Esophagus muscularis mucosa (tissue), 4 donors: ENCODE data around the gene TENM4. TPM values are rescaled to one million over a fixed set of nuclear protein-coding genes. Genes with fewer than 3 reads are reported as not detected.

Source experiments
- DNase-seq: peaks from one replicate; pipeline ENCODE4 v3.0.0-alpha.2; 2017; ENCODE audit errors: extremely low spot score
- H3K27ac ChIP-seq, 4 donors: fragments of 200-600 bp; sonication (generic); replicated peaks in 1 of 4; 1 replicate in 3 of 4; 2 replicates in 1 of 4; pipeline ENCODE4 v1.5.1; 2016 to 2019; ENCODE audit warnings: mild to moderate bottlenecking in 1 of 4
- H3K27me3 ChIP-seq, 4 donors: fragments of 200-600 bp; sonication (generic); one replicate each; pipeline versions ENCODE4 v1.5.1 to v1.6.0; 2016 to 2019
- H3K36me3 ChIP-seq, 4 donors: fragments of 200-600 bp; sonication (generic); one replicate each; pipeline ENCODE4 v1.5.1; 2016 to 2019
- H3K4me1 ChIP-seq, 4 donors: fragments of 200-600 bp; sonication (generic); one replicate each; pipeline ENCODE4 v1.5.1; 2016 to 2019
- H3K4me3 ChIP-seq, 4 donors: fragments of 200-600 bp; sonication (generic); 1 replicate in 2 of 4; 2 replicates in 2 of 4; pipeline ENCODE4 v1.5.1; 2016 to 2019; ENCODE audit warnings: mild to moderate bottlenecking in 4 of 4, moderate library complexity in 1 of 4
- H3K9me3 ChIP-seq, 4 donors: fragments of 200-600 bp; sonication (generic); 1 replicate in 3 of 4; 2 replicates in 1 of 4; pipeline ENCODE4 v1.5.1; 2016 to 2019
- CTCF ChIP-seq, 3 experiments: fragments of 200-600 bp in 2 of 3; fragments of 450-650 bp in 1 of 3; sonication (generic) in 2 of 3; IDR thresholded peaks; one replicate each; pipeline ENCODE4 v1.5.1; 2017 to 2019; ENCODE audit warnings: antibody characterized with exemption in 3 of 3, mild to moderate bottlenecking in 2 of 3, moderate library complexity in 1 of 3
- EP300 ChIP-seq: sonication (generic); formaldehyde crosslinking; IDR thresholded peaks from one replicate; pipeline ENCODE4 v1.6.1; 2017; ENCODE audit warnings: antibody characterized with exemption
- POLR2A ChIP-seq: fragments of 450-650 bp; IDR thresholded peaks from one replicate; pipeline ENCODE4 v1.6.1; 2017; ENCODE audit warnings: antibody characterized with exemption, moderate library complexity, mild to moderate bottlenecking, low read depth
- POLR2AphosphoS5 ChIP-seq, 2 donors: sonication (generic); formaldehyde crosslinking; IDR thresholded peaks; one replicate each; pipeline ENCODE4 v1.6.1; 2017; ENCODE audit warnings: antibody characterized with exemption in 2 of 2
- WGBS: methylation state at CpG from one replicate; pipeline ENCODE4 v1.1.5; 2018; 5-methylcytosine and 5-hydroxymethylcytosine counted together
- intact Hi-C: fragments of 100-400 bp; cut with DNase I; formaldehyde crosslinking; loops from one replicate; pipeline ENCODE4 v1.15.1; 2023
- total RNA-seq, 4 donors: library from RNA; depleted of rRNA; stranded (reverse); fragments of >200 nt; gene quantifications; one replicate each; pipeline versions ENCODE4 v1.1.0 to v1.2.1, GENCODE V29; 2016

TENM4 gene
- total RNA-seq, 4 donors from 2014 or later: 4.1 to 9.6 (median 8.0) TPM

- Histone ChIP-seq H3K4me1 (no peaks in the 10 kb centered on the region), H3K27me3 (no peaks in the 10 kb centered on the region), H3K27ac (no peak overlapping the region), H3K4me3 (no peak overlapping the region), H3K9me3 (no peaks in the 10 kb centered on the region), H3K36me3 (no peaks in the 10 kb centered on the region)
- TF ChIP-seq CTCF (IDR thresholded peaks at IDR 0.05) (no peak), POLR2A (no peak), EP300 (no peak), POLR2AphosphoS5 (IDR thresholded peaks at IDR 0.05) (no peak)
- intact Hi-C loops: loop anchor here (10.0 kb wide), 1 partner anchor 426 kb away; no protein-coding TSS in a partner anchor
- 90% methylated on average over 1 of the region's 1 CpG for WGBS
- DNase-seq: no peak
These were observed 369.6 kb downstream of the TENM4 start for GRCh38 chr11:79071190-79071589.

GRCh38 chr11:79070518-79070917 is 370.3 kb downstream of the TENM4 start:
- no peaks in the 10 kb centered on the region for H3K27me3 ChIP-seq
- no peak overlapping the region for H3K27ac ChIP-seq
- no peak for DNase-seq
- no peaks in the 10 kb centered on the region for H3K4me1 ChIP-seq
- no peaks in the 10 kb centered on the region for H3K9me3 ChIP-seq
- no peak for TF ChIP-seq CTCF (IDR thresholded peaks at IDR 0.05)
- no peak for TF ChIP-seq POLR2A
- TF ChIP-seq POLR2AphosphoS5 (IDR thresholded peaks at IDR 0.05): no peak
- TF ChIP-seq EP300: no peak
- intact Hi-C loops: loop anchor here (10.0 kb wide), 1 partner anchor 426 kb away; no protein-coding TSS in a partner anchor
- 80% methylated on average over 4 of the region's 4 CpGs for WGBS
- no peak overlapping the region for H3K4me3 ChIP-seq
- no peaks in the 10 kb centered on the region for H3K36me3 ChIP-seq

GRCh38 chr11:79069504-79069903 is 371.3 kb downstream of the TENM4 start:
- intact Hi-C loops: loop anchor here (10.0 kb wide), 1 partner anchor 105 kb away; no protein-coding TSS in a partner anchor
- TF ChIP-seq EP300 (no peak), POLR2AphosphoS5 (IDR thresholded peaks at IDR 0.05) (no peak), POLR2A (no peak), CTCF (IDR thresholded peaks at IDR 0.05) (no peak)
- no peak for DNase-seq
- 97% methylated on average over 21 of the region's 30 CpGs for WGBS
- Histone ChIP-seq H3K27me3 (no peaks in the 10 kb centered on the region), H3K36me3 (no peaks in the 10 kb centered on the region), H3K9me3 (no peaks in the 10 kb centered on the region), H3K4me3 (no peak overlapping the region), H3K4me1 (no peaks in the 10 kb centered on the region), H3K27ac (no peak overlapping the region)

- Histone ChIP-seq H3K27ac (no peak overlapping the region), H3K4me3 (no peak overlapping the region), H3K4me1 (peaks cover 0 to 2% (median under 1%) of the 10 kb centered on the region in 4 donors), H3K9me3 (no peaks in the 10 kb centered on the region), H3K36me3 (no peaks in the 10 kb centered on the region), H3K27me3 (no peaks in the 10 kb centered on the region)
- TF ChIP-seq CTCF (IDR thresholded peaks at IDR 0.05): no peak
- TF ChIP-seq EP300: no peak
- no peak for TF ChIP-seq POLR2A
- TF ChIP-seq POLR2AphosphoS5 (IDR thresholded peaks at IDR 0.05): no peak
- DNase-seq: no peak
- WGBS: 100% methylated on average over 1 of the region's 1 CpG
- intact Hi-C loops: loop anchor here (10.0 kb wide), 1 partner anchor 106 kb away; no protein-coding TSS in a partner anchor
These were observed 372.5 kb downstream of the TENM4 start for GRCh38 chr11:79068356-79068755.

- Histone ChIP-seq H3K27me3 (no peaks in the 10 kb centered on the region), H3K9me3 (no peaks in the 10 kb centered on the region), H3K36me3 (no peaks in the 10 kb centered on the region), H3K4me3 (no peak overlapping the region), H3K4me1 (peaks cover 0 to 7% (median 2%) of the 10 kb centered on the region in 4 donors), H3K27ac (no peak overlapping the region)
- TF ChIP-seq EP300 (no peak), CTCF (IDR thresholded peaks at IDR 0.05) (no peak), POLR2A (no peak), POLR2AphosphoS5 (IDR thresholded peaks at IDR 0.05) (no peak)
- WGBS: 84% methylated on average over 6 of the region's 6 CpGs
- intact Hi-C loops: loop anchor here (10.0 kb wide), 1 partner anchor 107 kb away; no protein-coding TSS in a partner anchor
- DNase-seq: no peak
These were observed 373.5 kb downstream of the TENM4 start for GRCh38 chr11:79067352-79067679.
